ENCODE data around the gene ANTXR2.

ANTXR2 gene

DNA sequence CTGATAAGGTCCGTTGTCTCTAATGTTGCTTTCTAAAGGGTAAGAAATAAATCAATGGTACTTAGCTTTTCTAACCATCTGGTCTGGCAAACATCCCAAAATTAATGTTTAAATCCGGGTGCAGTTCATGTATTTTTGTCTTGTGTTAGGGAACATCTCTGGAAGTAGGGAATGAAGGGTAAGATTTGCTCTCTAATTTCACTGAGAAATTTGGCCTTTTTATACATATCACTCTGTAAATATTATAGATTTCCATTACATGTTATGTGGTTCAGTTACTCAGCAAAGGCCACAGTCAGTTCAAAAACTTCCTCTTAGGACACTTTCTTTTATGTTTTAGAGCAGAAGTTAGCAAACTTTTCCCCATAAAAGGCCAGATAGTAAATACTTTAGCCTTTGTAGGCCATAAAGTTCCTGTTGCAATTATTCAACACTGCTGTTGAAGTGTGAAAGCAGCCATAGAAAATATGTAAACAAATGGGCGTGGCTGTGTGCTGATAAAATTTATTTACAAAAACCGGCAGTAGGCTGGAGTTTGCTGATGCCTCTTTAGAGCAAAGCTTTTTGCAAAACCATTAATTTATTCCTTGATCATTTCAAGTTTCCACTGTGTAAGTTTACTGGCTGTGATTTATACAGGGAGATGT lies 218.1 kb downstream of the ANTXR2 start:
- no peak for DNase-seq

DNA sequence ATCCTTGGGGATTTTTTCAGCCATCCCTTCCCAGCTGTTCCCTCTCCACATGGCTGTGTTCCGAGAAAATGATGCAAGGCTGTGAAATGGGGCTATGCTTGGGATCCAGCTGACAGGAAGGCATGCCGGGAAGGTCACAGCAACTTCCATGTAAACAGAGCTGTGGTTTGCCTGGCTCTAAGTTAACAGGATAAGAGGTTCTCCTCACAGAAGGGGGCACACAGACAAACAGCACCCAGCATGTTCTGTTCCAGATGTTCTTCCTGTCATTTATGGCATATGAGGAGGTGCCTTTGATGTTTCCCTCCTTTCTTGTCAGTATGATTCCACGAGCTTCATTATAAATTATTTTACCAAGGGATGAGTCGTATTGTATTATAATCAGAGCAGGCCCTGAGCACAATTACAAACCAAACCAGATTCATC lies 220.7 kb downstream of the ANTXR2 start:
- no peak for DNase-seq

DNA sequence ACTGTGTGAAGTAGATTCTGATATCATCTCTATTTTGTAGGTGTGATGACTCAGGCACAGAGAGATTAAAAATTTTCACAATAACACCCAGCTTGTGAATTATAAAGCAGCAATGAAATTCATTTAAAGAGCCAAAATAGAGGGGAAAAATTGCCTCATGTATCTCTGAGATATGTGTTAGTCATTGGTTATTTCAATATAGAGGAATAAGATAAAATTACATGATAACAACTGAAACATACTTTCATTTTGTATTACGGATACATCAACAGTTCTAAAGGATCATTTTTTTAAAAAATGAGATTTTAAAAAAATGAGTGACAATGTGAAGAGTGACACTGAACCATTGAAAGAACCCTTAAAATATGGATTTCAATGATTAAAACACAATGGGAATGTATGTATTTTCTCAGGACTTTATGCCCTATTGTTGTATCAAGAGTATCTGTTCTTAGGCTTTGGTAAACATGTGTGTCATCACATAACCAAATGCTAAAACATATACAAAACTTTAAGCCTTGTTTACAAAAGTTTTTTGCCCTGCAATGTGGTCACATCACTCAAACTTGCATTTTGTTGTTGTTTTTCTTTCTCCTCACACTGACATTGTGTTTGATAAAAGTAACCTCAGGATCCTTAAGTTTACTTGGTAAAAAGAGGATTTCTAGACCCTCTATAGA lies 221.3 kb downstream of the ANTXR2 start:
- no peak for DNase-seq

Data from effector CD8-positive, alpha-beta T cell (primary cell).